Activated T-helper 9 cell treated with anti-CD3 and anti-CD28 coated beads, Interleukin-2, amount 50 U/mL, for 16 hours (primary cell): ENCODE measurements around the gene ARFIP1.
"Not testable (repeated sequence)": the region's sequence is repeated elsewhere in the genome, so short reads cannot be mapped to it uniquely, and the experiment has no call there.

Experiments used
- DNase-seq: peaks from one replicate; pipeline ENCODE4 v3.0.0-alpha.2; 2020; ENCODE audit warnings: low read depth

Gene ARFIP1

GRCh38 chr4:152779513-152780266 is at the start of gene ARFIP1, which contains the start of gene TIGD4:
TSS of gene ARFIP1 (plus strand) at chr4:152779954. CDS start at chr4:152829634, 49,680 bp downstream.
TSS of gene TIGD4 (minus strand) at chr4:152779730. CDS start at chr4:152771004, 8,726 bp downstream.
- DNase-seq = peak; percentile 89

GRCh38 chr4:152731997-152732396 is 47.8 kb upstream of the ARFIP1 start:
- no peak for DNase-seq

- no peak for DNase-seq
Observed at GRCh38 chr4:152734015-152734698, 45.6 kb upstream of the ARFIP1 start.

- no peak for DNase-seq
Observed at GRCh38 chr4:152734699-152735050, 45.1 kb upstream of the ARFIP1 start.

GRCh38 chr4:152735396-152735859 is 44.3 kb upstream of the ARFIP1 start:
- no peak for DNase-seq

- DNase-seq = no peak
Observed at GRCh38 chr4:152735906-152736305, 43.8 kb upstream of the ARFIP1 start.

GRCh38 chr4:152738827-152739226 is 40.9 kb upstream of the ARFIP1 start:
- no peak for DNase-seq

- DNase-seq = no peak
Observed at GRCh38 chr4:152747444-152747843, 32.3 kb upstream of the ARFIP1 start.

GRCh38 chr4:152748619-152749018 is 31.1 kb upstream of the ARFIP1 start:
- DNase-seq = no peak

- DNase-seq = no peak
Observed at GRCh38 chr4:152763796-152764195, 16.0 kb upstream of the ARFIP1 start.

GRCh38 chr4:152765069-152765737 is 14.6 kb upstream of the ARFIP1 start:
- DNase-seq = not testable (repeated sequence)

- no peak for DNase-seq
Observed at GRCh38 chr4:152771741-152772533, 7.8 kb upstream of the ARFIP1 start.

GRCh38 chr4:152773339-152773738 is 6.4 kb upstream of the ARFIP1 start:
- DNase-seq = no peak

- no peak for DNase-seq
Observed at GRCh38 chr4:152773953-152774352, 5.8 kb upstream of the ARFIP1 start.

GRCh38 chr4:152776352-152776751 is 3.4 kb upstream of the ARFIP1 start:
- DNase-seq = no peak

GRCh38 chr4:152777488-152777887 is 2.3 kb upstream of the ARFIP1 start:
- DNase-seq = no peak

- DNase-seq = peak; percentile 7
Observed at GRCh38 chr4:152778656-152779512, 870 bp upstream of the ARFIP1 start.

- no peak for DNase-seq
Observed at GRCh38 chr4:152780267-152780778, 569 bp downstream of the ARFIP1 start.

GRCh38 chr4:152784490-152785350 is 5.0 kb downstream of the ARFIP1 start:
- no peak for DNase-seq
